ENCODE results near the gene CBLB.

The CBLB gene

GRCh38 chr3:105860641-105861040 lies 8.2 kb downstream of the CBLB start:
- Histone ChIP-seq H3K4me3 (ENCODE audit: severe bottlenecking) (no peak overlapping the region), H3K27me3 (ENCODE audit: insufficient read depth, poor library complexity, severe bottlenecking) (no peaks in the 10 kb centered on the region), H3K36me3 (ENCODE audit: low read depth) (peaks cover 35% of the 10 kb centered on the region), H3K9me3 (ENCODE audit: severe bottlenecking) (no peaks in the 10 kb centered on the region), H3K27ac (ENCODE audit: poor library complexity, severe bottlenecking) (no peak overlapping the region), H3K4me1 (ENCODE audit: insufficient read depth, poor library complexity, severe bottlenecking) (peaks cover 7% of the 10 kb centered on the region)
- ATAC-seq (ENCODE audit: low read depth) = no peak
- no peak for TF ChIP-seq CTCF (IDR thresholded peaks at IDR 0.05; ENCODE audit: poor library complexity, severe bottlenecking)
- DNase-seq (ENCODE audit: low spot score) = no peak

DNA sequence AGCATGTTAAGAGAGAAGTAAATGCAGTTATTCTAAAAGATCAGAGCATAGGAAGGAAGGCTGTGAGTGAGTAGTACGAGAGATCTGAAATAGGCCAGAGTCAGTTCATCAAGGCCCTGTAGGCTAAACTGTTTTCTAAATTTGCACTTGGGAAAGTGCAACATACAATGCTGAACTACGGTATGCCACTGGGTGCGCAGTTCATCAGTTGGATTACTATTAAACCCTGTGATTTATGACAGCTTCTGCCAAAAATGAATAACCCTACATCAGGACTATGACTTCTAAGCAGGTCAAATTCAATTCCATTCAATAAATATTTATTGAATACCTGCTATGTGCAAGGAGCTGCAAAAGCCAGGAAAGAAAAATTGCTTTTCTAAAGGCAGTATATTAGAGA lies 10.8 kb downstream of the CBLB start:
- Histone ChIP-seq H3K9me3 (ENCODE audit: severe bottlenecking) (no peaks in the 10 kb centered on the region), H3K4me1 (ENCODE audit: insufficient read depth, poor library complexity, severe bottlenecking) (no peaks in the 10 kb centered on the region), H3K4me3 (ENCODE audit: severe bottlenecking) (no peak overlapping the region), H3K36me3 (ENCODE audit: low read depth) (peaks cover 23% of the 10 kb centered on the region), H3K27me3 (ENCODE audit: insufficient read depth, poor library complexity, severe bottlenecking) (no peaks in the 10 kb centered on the region), H3K27ac (ENCODE audit: poor library complexity, severe bottlenecking) (no peak overlapping the region)
- TF ChIP-seq CTCF (IDR thresholded peaks at IDR 0.05; ENCODE audit: poor library complexity, severe bottlenecking) = no peak
- no peak for ATAC-seq (ENCODE audit: low read depth)
- DNase-seq (ENCODE audit: low spot score) = no peak

DNA sequence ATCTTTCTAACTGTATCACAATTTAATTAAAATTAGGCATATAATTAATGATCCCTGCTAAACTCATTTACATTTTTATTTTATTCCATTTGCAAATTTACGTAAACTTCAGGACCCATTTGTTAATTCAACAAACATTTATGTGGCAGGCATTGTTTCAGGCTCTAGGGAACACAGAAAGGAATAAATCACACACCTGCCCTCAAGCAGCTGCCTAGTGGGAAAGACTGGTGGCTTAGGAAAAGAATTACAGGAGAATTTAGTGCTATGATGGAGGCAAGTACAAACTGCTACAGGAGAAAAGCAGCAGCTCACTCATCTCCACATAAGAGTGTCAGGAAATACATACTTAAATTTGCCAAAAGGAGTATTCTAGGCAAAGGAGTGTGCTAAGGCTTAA lies 11.2 kb downstream of the CBLB start:
- Histone ChIP-seq H3K9me3 (ENCODE audit: severe bottlenecking) (no peaks in the 10 kb centered on the region), H3K4me1 (ENCODE audit: insufficient read depth, poor library complexity, severe bottlenecking) (no peaks in the 10 kb centered on the region), H3K27me3 (ENCODE audit: insufficient read depth, poor library complexity, severe bottlenecking) (no peaks in the 10 kb centered on the region), H3K36me3 (ENCODE audit: low read depth) (peaks cover 21% of the 10 kb centered on the region), H3K4me3 (ENCODE audit: severe bottlenecking) (no peak overlapping the region), H3K27ac (ENCODE audit: poor library complexity, severe bottlenecking) (no peak overlapping the region)
- DNase-seq (ENCODE audit: low spot score) = no peak
- ATAC-seq (ENCODE audit: low read depth) = no peak
- no peak for TF ChIP-seq CTCF (IDR thresholded peaks at IDR 0.05; ENCODE audit: poor library complexity, severe bottlenecking)

- H3K36me3 ChIP-seq (ENCODE audit: low read depth) = peaks cover 24% of the 10 kb centered on the region
- H3K27ac ChIP-seq (ENCODE audit: poor library complexity, severe bottlenecking) = no peak overlapping the region
- H3K4me3 ChIP-seq (ENCODE audit: severe bottlenecking) = no peak overlapping the region
- DNase-seq (ENCODE audit: low spot score) (no peak), ATAC-seq (ENCODE audit: low read depth) (no peak)
- H3K27me3 ChIP-seq (ENCODE audit: insufficient read depth, poor library complexity, severe bottlenecking) = no peaks in the 10 kb centered on the region
- H3K9me3 ChIP-seq (ENCODE audit: severe bottlenecking) = no peaks in the 10 kb centered on the region
- TF ChIP-seq CTCF (IDR thresholded peaks at IDR 0.05; ENCODE audit: poor library complexity, severe bottlenecking) = no peak
- H3K4me1 ChIP-seq (ENCODE audit: insufficient read depth, poor library complexity, severe bottlenecking) = no peaks in the 10 kb centered on the region
Observed at GRCh38 chr3:105856605-105857004, 12.2 kb downstream of the CBLB start.

DNA sequence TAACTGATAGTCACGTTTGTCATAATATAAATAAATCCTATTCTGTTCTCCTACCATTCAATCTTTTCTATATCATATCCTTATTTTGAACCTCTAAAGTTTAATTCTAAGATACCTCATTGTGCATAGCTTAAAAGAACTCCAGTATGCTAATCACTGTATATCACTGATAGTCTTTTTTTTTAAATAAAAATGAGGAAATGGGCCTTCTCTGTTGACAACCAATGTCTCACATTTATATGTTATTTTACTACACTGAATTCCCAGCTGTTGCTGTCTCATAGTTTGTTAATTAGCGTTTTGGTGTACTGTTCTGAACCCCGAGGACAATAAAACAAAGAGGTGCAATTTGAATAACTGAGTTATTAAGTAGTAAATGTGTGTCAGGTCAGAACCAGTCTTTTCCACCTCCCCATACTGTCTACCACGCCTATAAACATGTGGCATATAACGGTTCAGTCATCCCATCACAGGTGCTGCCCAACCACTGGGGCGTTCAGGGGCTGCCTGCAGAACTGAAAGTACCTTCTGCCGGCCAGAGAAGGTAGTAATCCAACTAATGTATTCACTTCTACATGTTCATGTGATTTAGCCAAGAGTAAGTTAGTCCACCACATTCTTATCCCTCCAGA lies 14.9 kb downstream of the CBLB start:
- peaks cover 27% of the 10 kb centered on the region for H3K36me3 ChIP-seq (ENCODE audit: low read depth)
- DNase-seq (ENCODE audit: low spot score) = no peak
- no peaks in the 10 kb centered on the region for H3K27me3 ChIP-seq (ENCODE audit: insufficient read depth, poor library complexity, severe bottlenecking)
- no peak for TF ChIP-seq CTCF (IDR thresholded peaks at IDR 0.05; ENCODE audit: poor library complexity, severe bottlenecking)
- no peak overlapping the region for H3K27ac ChIP-seq (ENCODE audit: poor library complexity, severe bottlenecking)
- no peaks in the 10 kb centered on the region for H3K9me3 ChIP-seq (ENCODE audit: severe bottlenecking)
- no peaks in the 10 kb centered on the region for H3K4me1 ChIP-seq (ENCODE audit: insufficient read depth, poor library complexity, severe bottlenecking)
- no peak for ATAC-seq (ENCODE audit: low read depth)
- no peak overlapping the region for H3K4me3 ChIP-seq (ENCODE audit: severe bottlenecking)

Measured in RWPE2 (cell line).